UCSD-AML1 (cell line): ENCODE data around the gene RASA1.
"Not testable (repeated sequence)": the region's sequence is repeated elsewhere in the genome, so short reads cannot be mapped to it uniquely, and the experiment has no call there.

Source experiments
- DNase-seq: peaks from one replicate; lab custom pipeline; 2025; ENCODE audit not compliant: unreplicated experiment; lab: John Stamatoyannopoulos, UW

The RASA1 gene

GRCh38 chr5:87267574-87268125 lies at the start of gene RASA1:
Gene RASA1, plus strand, starts transcription at chr5:87267883. Its CDS starts 569 bp downstream, at chr5:87268452.
- peak; percentile 96 for DNase-seq

DNA sequence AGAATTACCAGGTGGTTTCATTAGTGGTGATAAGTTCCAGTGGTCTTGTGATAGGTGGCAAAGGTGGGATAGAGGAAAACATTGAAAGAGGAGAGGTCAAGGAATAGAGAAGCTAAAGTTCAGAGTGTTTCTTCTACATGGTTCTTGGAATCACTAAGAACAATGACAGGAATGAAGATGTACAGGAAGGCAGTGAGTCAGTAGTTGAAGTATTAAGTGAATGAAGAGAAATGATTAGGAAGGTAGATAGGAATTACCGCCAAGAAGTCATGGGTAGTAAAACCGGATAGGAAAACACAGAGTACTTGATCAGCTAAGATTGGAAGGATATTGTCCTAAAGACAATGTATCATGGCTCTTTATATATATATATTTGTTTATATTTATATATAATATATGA lies 37.9 kb upstream of the RASA1 start:
- no peak for DNase-seq

- no peak for DNase-seq
These were observed 36.5 kb upstream of the RASA1 start for GRCh38 chr5:87231037-87231808.

DNA sequence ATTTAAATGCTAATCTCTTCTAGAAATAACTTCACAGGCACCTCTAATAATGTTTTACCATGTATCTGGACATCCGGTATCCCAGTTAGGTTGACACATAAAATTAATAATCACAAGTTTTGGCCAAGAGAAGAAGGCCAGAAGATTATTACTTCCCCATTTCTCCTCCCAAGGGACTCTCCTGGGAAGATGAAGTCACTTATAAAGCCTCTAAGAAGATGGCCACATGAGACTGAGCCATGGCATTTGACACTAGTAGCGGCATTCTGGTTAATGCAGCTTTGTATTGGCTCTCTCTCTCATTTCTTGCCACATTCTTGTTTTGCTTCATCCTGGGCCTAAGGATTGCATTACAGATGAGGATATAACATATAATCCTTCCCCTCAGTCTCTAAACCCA lies 34.5 kb upstream of the RASA1 start:
- DNase-seq: no peak

DNA sequence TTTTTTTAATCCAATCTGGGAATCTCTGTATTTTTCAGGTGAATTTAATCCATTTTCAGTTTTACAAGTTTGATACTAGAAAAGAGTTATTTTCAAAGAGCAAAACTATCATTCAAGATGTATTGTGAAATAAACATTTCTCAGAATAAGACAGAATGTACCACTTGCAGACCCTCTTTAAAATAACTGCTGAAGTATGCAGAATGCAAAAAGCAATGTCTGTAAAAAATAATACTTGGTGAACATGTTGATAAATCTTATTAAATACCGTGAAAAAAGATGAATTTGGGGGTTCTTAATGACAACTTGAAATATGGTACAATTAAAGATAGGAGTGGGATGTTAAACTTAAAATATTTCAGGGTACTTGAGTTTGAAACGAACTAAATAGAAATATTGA lies 26.1 kb upstream of the RASA1 start:
- no peak for DNase-seq

DNA sequence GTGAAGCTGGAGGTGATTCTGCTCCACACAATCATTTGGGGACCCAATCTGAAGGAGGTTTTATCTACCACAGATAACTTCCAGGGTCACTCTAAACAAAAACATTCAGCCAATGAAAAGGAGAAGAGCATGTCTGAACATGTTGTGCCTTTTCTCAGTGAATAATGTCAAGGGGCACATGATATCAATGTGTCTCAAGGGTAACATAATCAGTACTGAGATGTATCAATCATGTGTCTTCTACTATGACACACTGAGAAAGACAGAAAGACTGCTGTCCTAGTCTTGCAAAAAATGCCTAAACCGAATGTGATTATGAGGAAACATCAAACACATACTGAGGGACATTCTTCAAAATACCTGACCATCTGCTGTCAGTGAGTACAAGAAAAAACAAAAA lies 25.4 kb upstream of the RASA1 start:
- DNase-seq: no peak

- DNase-seq: no peak
These were observed 24.4 kb upstream of the RASA1 start for GRCh38 chr5:87243161-87243844.

- no peak for DNase-seq
These were observed 22.2 kb upstream of the RASA1 start for GRCh38 chr5:87245451-87245850.

GRCh38 chr5:87246061-87246460 lies 21.6 kb upstream of the RASA1 start:
- DNase-seq: no peak

GRCh38 chr5:87252283-87252605 lies 15.4 kb upstream of the RASA1 start:
- DNase-seq: no peak

DNA sequence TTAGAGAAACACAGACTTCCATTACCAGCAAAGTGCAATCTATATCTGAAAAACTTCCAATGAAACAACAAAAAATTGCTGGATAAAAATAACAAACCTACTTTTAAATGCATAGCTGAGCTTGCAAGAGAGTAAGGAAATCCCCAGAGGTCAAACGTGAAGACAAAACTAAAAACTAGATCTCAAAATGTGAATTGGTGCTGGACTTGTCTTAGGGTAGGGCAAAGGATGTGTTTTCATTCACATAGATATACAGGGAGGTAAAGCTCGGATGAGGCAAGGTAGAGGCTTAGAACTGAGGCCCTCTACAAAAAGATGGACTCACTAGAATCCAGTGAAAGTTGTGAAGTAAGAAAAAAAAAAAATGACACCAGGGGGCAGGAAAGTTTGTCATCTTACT lies 13.6 kb upstream of the RASA1 start:
- no peak for DNase-seq

DNA sequence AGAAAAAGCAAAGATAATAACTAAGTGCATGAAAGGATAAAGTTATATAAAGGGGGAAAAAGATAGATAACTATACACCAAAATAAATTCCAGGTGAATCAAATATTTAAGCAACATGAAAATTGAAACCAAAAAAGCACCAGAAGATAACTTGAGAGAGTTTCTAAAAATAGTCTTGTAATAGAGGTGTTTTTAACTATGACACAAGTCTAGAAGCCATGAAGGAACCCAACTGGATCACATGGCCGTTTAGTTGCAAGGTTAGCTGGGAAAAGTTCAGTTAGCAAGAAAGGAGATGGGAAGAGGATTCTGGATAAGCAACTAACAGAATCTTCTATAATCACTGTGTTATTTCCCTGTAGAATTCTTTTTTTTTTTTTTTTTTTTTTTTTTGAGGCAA lies 9.2 kb upstream of the RASA1 start:
- no peak for DNase-seq

DNA sequence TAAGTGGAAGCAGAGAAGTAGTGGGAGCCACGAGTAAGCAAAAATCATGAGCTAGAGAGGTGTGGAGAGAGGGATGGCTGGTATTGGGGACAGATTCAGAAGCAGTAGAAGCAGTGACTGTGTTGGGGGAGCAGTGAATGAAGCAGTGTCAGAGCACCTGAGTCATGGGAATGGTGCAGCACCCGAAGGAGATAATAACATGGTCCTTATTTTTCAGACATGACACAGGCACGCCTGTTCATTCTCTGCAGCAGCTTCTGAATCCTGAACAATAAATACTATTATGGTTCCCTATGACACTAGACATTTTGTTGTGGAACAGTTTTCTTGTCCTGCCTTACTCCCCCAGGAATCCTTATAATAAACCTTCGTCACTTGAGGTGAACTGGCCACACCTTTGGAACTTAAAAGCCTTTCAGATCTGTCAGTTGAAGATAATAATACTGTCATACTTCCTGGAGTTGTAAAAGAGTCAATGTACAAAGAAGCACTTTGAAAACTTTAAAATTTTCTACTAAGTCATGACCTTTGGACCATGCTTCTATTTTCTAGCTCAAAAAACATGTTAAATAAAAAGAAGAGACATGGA lies 7.0 kb upstream of the RASA1 start:
- DNase-seq: no peak

- DNase-seq: no peak
These were observed 4.2 kb upstream of the RASA1 start for GRCh38 chr5:87263498-87263897.

- DNase-seq: no peak
These were observed 639 bp upstream of the RASA1 start for GRCh38 chr5:87266914-87267573.

- DNase-seq: peak; percentile 79
These were observed 665 bp downstream of the RASA1 start for GRCh38 chr5:87268126-87268969.

- DNase-seq: no peak
These were observed 1.3 kb downstream of the RASA1 start for GRCh38 chr5:87268970-87269377.

- DNase-seq: not testable (repeated sequence)
These were observed 3.2 kb downstream of the RASA1 start for GRCh38 chr5:87270888-87271287.

DNA sequence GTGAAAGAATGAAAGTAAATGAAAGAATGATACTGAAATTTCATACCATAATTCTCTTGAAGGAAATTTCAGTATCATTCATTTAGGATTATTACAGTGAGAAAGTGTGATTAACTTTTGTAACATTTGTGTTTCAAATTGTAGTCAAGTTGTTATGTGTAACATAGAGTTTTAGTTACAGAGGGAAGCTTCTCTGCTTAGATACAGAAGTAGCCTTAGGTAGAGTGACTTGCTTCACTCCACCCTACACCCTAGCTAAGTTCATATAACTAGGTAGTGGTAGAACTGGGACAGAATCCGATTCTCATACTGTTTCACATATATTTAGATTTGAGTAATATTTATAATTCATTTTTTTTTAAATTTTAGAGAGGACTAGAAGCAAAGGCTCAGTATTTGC lies 9.0 kb downstream of the RASA1 start:
- DNase-seq: no peak

GRCh38 chr5:87277279-87277835 lies 9.7 kb downstream of the RASA1 start:
- no peak for DNase-seq
